SK-N-SH treated with all-trans-retinoic acid at 6 μM for 48 hours (cell line): ENCODE measurements around the gene ARHGAP24.

Source experiments
- ATAC-seq: fragments of 200-7000 bp; cut with Tn5 transposase; 3 replicates; pipeline ENCODE4 v1.9.1; 2020; ENCODE audit warnings: mild to moderate bottlenecking, moderate library complexity
- ARNTL ChIP-seq: fragments of 450-650 bp; formaldehyde crosslinking; IDR thresholded peaks from 2 replicates; pipeline ENCODE4 v1.5.0; 2020; ENCODE audit warnings: low read depth, mild to moderate bottlenecking, moderate library complexity, borderline replicate concordance
- BACH2 ChIP-seq: fragments of 250-450 bp; sonication (Bioruptor Pico); IDR thresholded peaks from 2 replicates; pipeline ENCODE4 v1.9.0; 2021; ENCODE audit warnings: mild to moderate bottlenecking, borderline replicate concordance
- CSDC2 ChIP-seq: fragments of 250-450 bp; sonication (Bioruptor Pico); IDR thresholded peaks from 2 replicates; pipeline ENCODE4 v1.5.0; 2020; ENCODE audit warnings: mild to moderate bottlenecking, moderate library complexity
- ESRRG ChIP-seq: fragments of 250-450 bp; sonication (Bioruptor Pico); IDR thresholded peaks from 2 replicates; pipeline ENCODE4 v1.6.1; 2021; ENCODE audit warnings: mild to moderate bottlenecking
- GLIS3 ChIP-seq: fragments of 250-450 bp; sonication (Bioruptor Pico); IDR thresholded peaks from 2 replicates; pipeline ENCODE4 v1.5.0; 2020; ENCODE audit warnings: mild to moderate bottlenecking, moderate library complexity
- ISL1 ChIP-seq: fragments of 250-450 bp; sonication (Bioruptor Pico); IDR thresholded peaks from 2 replicates; pipeline ENCODE4 v2.1.2; 2022; ENCODE audit warnings: mild to moderate bottlenecking, moderate library complexity
- OSR1 ChIP-seq: fragments of 250-450 bp; sonication (Bioruptor Pico); IDR thresholded peaks from 2 replicates; pipeline ENCODE4 v1.8.0; 2022; ENCODE audit warnings: moderate library complexity, mild to moderate bottlenecking, inconsistent platforms
- PPARA ChIP-seq: fragments of 250-450 bp; sonication (Bioruptor Pico); IDR thresholded peaks from 2 replicates; pipeline ENCODE4 v1.5.0; 2020; ENCODE audit warnings: mild to moderate bottlenecking, borderline replicate concordance
- SNAI2 ChIP-seq: fragments of 250-450 bp; sonication (Bioruptor Pico); IDR thresholded peaks from 2 replicates; pipeline ENCODE4 v1.5.0; 2020; ENCODE audit warnings: mild to moderate bottlenecking, moderate library complexity
- TCF4 ChIP-seq: fragments of 250-450 bp; sonication (Bioruptor Pico); IDR thresholded peaks from 2 replicates; pipeline ENCODE4 v1.8.0; 2021; ENCODE audit warnings: mild to moderate bottlenecking, moderate library complexity, borderline replicate concordance
- TOX ChIP-seq: fragments of 250-450 bp; sonication (Bioruptor Pico); IDR thresholded peaks from 2 replicates; pipeline ENCODE4 v1.8.0; 2021; ENCODE audit warnings: mild to moderate bottlenecking, moderate library complexity, borderline replicate concordance
- ZC3H10 ChIP-seq: fragments of 250-450 bp; sonication (Bioruptor Pico); IDR thresholded peaks from 2 replicates; pipeline ENCODE4 v1.5.1; 2021; ENCODE audit warnings: mild to moderate bottlenecking, moderate library complexity
- ZFP30 ChIP-seq: fragments of 450-650 bp; formaldehyde crosslinking; IDR thresholded peaks from 2 replicates; pipeline ENCODE4 v1.5.0; 2022; ENCODE audit warnings: mild to moderate bottlenecking, moderate library complexity
- ZNF565 ChIP-seq: fragments of 450-650 bp; formaldehyde crosslinking; conservative IDR thresholded peaks from 2 replicates; pipeline ENCODE4 v1.5.0; 2020; ENCODE audit warnings: low read depth, mild to moderate bottlenecking, moderate library complexity
- ZNF70 ChIP-seq: fragments of 450-650 bp; formaldehyde crosslinking; IDR thresholded peaks from 2 replicates; pipeline ENCODE4 v1.5.0; 2020; ENCODE audit warnings: mild to moderate bottlenecking, moderate library complexity
- ZNF8 ChIP-seq: fragments of 450-650 bp; formaldehyde crosslinking; IDR thresholded peaks from 2 replicates; pipeline ENCODE4 v1.5.0; 2020; ENCODE audit warnings: mild to moderate bottlenecking, moderate library complexity
- TF ChIP-seq, protein P1 (sequence below): fragments of 250-450 bp; sonication (Bioruptor Pico); IDR thresholded peaks from 2 replicates; pipeline ENCODE4 v1.8.0; 2021; ENCODE audit warnings: low read depth, mild to moderate bottlenecking, moderate library complexity, borderline replicate concordance
- TF ChIP-seq, protein P2 (sequence below): fragments of 250-450 bp; sonication (Bioruptor Pico); IDR thresholded peaks from 2 replicates; pipeline ENCODE4 v1.5.1; 2020; ENCODE audit warnings: low read depth, mild to moderate bottlenecking, moderate library complexity
- TF ChIP-seq, protein P3 (sequence below): fragments of 250-450 bp; sonication (Bioruptor Pico); IDR thresholded peaks from 2 replicates; pipeline ENCODE4 v1.8.0; 2020; ENCODE audit warnings: mild to moderate bottlenecking, moderate library complexity, borderline replicate concordance
- TF ChIP-seq, protein P4 (sequence below): fragments of 250-450 bp; sonication (Bioruptor Pico); IDR thresholded peaks from 2 replicates; pipeline ENCODE4 v1.5.1; 2021; ENCODE audit warnings: mild to moderate bottlenecking, moderate library complexity
- TF ChIP-seq, protein P5 (sequence below): fragments of 250-450 bp; sonication (Bioruptor Pico); IDR thresholded peaks from 2 replicates; pipeline ENCODE4 v1.5.0; 2020; ENCODE audit warnings: mild to moderate bottlenecking, moderate library complexity

ARHGAP24 gene

DNA sequence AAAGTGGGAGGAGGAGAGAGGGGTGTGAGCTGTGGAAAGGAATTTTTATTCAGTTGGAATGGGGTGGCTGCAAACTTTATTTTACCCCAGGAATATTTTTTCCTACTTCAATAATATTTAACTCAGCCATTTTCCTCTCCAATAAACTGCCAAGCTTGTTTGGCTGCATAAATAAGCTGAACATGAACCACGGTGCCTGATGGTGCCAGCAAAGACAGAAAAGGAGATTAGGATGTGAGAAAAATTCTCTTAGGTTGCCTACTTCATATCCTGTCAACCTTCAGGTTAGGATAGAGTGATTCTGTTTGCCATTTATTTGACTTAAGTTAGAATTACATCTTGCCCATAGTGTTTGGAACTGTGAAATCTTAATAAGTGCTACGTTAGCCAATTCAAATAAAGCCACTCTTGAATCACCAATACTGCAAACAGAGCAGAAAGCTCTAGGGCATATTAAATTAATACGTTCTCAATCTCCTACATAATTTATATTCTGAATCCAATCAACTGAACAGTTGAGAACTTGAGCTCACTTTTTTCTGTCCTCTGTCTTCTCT, 195.1 kb downstream of the ARHGAP24 start:
- ATAC-seq = no peak
- TF ChIP-seq ARNTL (CRISPR knock-in tag) = no peak
- TF ChIP-seq CSDC2 = no peak
- no peak for TF ChIP-seq TCF4 (CRISPR knock-in tag)

DNA sequence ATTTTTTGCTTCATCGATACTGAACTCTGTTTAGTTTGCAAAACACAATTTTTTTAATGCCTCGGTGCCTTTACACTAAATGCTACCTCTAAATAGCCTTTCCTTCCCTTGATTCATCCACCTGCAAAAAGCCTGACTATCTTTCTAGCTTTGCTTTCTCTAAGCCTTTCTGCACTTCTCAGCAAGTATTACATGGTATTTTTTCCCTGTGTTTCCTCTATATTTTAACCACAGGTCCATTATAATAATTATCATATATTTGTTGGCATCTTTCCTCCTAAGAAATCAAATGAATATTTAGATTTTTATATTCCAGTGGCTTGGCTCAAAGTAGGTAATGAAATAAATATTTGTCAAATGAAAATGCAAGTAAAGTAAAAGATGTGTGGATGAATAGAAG, 196.2 kb downstream of the ARHGAP24 start:
- TF ChIP-seq ZNF565 (CRISPR knock-in tag) = no peak
- TF ChIP-seq TOX (CRISPR knock-in tag) = no peak
- TF ChIP-seq ESRRG (CRISPR knock-in tag) = no peak
- TF ChIP-seq ARNTL (CRISPR knock-in tag) = no peak
- TF ChIP-seq OSR1 (CRISPR knock-in tag) = no peak
- TF ChIP-seq, protein P1, sequence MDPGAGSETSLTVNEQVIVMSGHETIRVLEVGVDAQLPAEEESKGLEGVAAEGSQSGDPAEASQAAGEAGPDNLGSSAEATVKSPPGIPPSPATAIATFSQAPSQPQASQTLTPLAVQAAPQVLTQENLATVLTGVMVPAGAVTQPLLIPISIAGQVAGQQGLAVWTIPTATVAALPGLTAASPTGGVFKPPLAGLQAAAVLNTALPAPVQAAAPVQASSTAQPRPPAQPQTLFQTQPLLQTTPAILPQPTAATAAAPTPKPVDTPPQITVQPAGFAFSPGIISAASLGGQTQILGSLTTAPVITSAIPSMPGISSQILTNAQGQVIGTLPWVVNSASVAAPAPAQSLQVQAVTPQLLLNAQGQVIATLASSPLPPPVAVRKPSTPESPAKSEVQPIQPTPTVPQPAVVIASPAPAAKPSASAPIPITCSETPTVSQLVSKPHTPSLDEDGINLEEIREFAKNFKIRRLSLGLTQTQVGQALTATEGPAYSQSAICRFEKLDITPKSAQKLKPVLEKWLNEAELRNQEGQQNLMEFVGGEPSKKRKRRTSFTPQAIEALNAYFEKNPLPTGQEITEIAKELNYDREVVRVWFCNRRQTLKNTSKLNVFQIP (CRISPR knock-in tag) = no peak
- TF ChIP-seq, protein P2, sequence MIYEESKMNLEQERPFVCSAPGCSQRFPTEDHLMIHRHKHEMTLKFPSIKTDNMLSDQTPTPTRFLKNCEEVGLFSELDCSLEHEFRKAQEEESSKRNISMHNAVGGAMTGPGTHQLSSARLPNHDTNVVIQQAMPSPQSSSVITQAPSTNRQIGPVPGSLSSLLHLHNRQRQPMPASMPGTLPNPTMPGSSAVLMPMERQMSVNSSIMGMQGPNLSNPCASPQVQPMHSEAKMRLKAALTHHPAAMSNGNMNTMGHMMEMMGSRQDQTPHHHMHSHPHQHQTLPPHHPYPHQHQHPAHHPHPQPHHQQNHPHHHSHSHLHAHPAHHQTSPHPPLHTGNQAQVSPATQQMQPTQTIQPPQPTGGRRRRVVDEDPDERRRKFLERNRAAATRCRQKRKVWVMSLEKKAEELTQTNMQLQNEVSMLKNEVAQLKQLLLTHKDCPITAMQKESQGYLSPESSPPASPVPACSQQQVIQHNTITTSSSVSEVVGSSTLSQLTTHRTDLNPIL (CRISPR knock-in tag) = no peak
- TF ChIP-seq ZNF8 (CRISPR knock-in tag) = no peak
- TF ChIP-seq SNAI2 (CRISPR knock-in tag) = no peak
- TF ChIP-seq, protein P3, sequence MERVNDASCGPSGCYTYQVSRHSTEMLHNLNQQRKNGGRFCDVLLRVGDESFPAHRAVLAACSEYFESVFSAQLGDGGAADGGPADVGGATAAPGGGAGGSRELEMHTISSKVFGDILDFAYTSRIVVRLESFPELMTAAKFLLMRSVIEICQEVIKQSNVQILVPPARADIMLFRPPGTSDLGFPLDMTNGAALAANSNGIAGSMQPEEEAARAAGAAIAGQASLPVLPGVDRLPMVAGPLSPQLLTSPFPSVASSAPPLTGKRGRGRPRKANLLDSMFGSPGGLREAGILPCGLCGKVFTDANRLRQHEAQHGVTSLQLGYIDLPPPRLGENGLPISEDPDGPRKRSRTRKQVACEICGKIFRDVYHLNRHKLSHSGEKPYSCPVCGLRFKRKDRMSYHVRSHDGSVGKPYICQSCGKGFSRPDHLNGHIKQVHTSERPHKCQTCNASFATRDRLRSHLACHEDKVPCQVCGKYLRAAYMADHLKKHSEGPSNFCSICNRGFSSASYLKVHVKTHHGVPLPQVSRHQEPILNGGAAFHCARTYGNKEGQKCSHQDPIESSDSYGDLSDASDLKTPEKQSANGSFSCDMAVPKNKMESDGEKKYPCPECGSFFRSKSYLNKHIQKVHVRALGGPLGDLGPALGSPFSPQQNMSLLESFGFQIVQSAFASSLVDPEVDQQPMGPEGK (CRISPR knock-in tag) = no peak
- TF ChIP-seq ZFP30 (CRISPR knock-in tag) = no peak
- TF ChIP-seq BACH2 (CRISPR knock-in tag) = no peak
- TF ChIP-seq, protein P4, sequence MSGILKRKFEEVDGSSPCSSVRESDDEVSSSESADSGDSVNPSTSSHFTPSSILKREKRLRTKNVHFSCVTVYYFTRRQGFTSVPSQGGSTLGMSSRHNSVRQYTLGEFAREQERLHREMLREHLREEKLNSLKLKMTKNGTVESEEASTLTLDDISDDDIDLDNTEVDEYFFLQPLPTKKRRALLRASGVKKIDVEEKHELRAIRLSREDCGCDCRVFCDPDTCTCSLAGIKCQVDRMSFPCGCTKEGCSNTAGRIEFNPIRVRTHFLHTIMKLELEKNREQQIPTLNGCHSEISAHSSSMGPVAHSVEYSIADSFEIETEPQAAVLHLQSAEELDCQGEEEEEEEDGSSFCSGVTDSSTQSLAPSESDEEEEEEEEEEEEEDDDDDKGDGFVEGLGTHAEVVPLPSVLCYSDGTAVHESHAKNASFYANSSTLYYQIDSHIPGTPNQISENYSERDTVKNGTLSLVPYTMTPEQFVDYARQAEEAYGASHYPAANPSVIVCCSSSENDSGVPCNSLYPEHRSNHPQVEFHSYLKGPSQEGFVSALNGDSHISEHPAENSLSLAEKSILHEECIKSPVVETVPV (CRISPR knock-in tag) = no peak
- no peak for TF ChIP-seq PPARA (CRISPR knock-in tag)
- no peak for TF ChIP-seq GLIS3 (CRISPR knock-in tag)
- no peak for TF ChIP-seq ISL1 (CRISPR knock-in tag)
- ATAC-seq = no peak

DNA sequence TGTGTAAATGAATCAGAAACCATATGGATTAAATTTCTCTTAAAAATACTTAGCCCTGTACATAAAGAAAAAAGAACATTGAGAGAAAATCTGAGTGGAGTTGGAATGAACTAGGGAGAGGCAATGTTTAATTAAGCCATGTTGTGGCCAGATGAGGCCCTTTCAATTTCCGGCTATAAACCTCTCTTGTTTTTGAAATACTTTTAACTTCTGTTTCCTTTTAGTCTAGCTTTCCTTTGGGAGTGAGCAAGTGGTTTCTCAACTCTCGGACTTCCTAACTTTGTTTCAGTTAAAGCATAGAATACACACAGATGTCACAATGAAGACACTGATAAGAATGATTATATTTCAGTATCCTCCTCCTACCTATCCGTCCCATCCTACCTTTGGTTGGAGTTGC, 197.2 kb downstream of the ARHGAP24 start:
- no peak for ATAC-seq
- TF ChIP-seq ZC3H10 (CRISPR knock-in tag) = no peak
- TF ChIP-seq GLIS3 (CRISPR knock-in tag) = no peak
- TF ChIP-seq ISL1 (CRISPR knock-in tag) = no peak
- TF ChIP-seq OSR1 (CRISPR knock-in tag) = no peak

DNA sequence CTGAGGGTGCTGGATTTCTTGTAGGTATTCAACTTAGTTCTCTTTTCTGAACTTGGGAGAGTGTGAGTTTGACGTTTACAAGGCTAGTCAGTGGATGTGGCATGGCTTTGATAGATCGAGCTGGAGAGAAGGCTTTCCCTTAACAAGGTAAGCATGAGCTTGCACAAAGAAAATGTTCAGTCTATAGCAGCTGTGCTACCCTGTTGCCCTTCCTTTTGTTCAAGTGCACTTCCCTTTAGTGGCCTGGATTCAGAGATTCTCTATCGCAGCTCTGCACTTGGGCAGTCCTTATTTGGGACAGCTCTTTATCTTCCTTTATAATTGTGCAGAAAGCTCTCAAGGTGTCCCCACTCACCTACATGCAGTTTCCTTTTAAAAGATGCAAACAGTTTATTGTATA, 198.0 kb downstream of the ARHGAP24 start:
- ATAC-seq = no peak
- TF ChIP-seq ZFP30 (CRISPR knock-in tag) (no peak), ZNF70 (CRISPR knock-in tag) (no peak), TCF4 (CRISPR knock-in tag) (no peak), ZNF565 (CRISPR knock-in tag) (no peak), ISL1 (CRISPR knock-in tag) (no peak), PPARA (CRISPR knock-in tag) (no peak), ARNTL (CRISPR knock-in tag) (no peak)
- TF ChIP-seq, protein P3 (CRISPR knock-in tag) = no peak
- TF ChIP-seq, protein P4 (CRISPR knock-in tag) = no peak
- TF ChIP-seq, protein P5, sequence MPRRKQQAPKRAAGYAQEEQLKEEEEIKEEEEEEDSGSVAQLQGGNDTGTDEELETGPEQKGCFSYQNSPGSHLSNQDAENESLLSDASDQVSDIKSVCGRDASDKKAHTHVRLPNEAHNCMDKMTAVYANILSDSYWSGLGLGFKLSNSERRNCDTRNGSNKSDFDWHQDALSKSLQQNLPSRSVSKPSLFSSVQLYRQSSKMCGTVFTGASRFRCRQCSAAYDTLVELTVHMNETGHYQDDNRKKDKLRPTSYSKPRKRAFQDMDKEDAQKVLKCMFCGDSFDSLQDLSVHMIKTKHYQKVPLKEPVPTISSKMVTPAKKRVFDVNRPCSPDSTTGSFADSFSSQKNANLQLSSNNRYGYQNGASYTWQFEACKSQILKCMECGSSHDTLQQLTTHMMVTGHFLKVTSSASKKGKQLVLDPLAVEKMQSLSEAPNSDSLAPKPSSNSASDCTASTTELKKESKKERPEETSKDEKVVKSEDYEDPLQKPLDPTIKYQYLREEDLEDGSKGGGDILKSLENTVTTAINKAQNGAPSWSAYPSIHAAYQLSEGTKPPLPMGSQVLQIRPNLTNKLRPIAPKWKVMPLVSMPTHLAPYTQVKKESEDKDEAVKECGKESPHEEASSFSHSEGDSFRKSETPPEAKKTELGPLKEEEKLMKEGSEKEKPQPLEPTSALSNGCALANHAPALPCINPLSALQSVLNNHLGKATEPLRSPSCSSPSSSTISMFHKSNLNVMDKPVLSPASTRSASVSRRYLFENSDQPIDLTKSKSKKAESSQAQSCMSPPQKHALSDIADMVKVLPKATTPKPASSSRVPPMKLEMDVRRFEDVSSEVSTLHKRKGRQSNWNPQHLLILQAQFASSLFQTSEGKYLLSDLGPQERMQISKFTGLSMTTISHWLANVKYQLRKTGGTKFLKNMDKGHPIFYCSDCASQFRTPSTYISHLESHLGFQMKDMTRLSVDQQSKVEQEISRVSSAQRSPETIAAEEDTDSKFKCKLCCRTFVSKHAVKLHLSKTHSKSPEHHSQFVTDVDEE (CRISPR knock-in tag) = no peak
- TF ChIP-seq, protein P2 (CRISPR knock-in tag) = no peak
